NK-92 (cell line): ENCODE results near the gene FAM3B.

ENCODE experiments used
- DNase-seq: peaks from one replicate; lab custom pipeline; 2025; ENCODE audit not compliant: unreplicated experiment; lab: John Stamatoyannopoulos, UW

The FAM3B gene

DNA sequence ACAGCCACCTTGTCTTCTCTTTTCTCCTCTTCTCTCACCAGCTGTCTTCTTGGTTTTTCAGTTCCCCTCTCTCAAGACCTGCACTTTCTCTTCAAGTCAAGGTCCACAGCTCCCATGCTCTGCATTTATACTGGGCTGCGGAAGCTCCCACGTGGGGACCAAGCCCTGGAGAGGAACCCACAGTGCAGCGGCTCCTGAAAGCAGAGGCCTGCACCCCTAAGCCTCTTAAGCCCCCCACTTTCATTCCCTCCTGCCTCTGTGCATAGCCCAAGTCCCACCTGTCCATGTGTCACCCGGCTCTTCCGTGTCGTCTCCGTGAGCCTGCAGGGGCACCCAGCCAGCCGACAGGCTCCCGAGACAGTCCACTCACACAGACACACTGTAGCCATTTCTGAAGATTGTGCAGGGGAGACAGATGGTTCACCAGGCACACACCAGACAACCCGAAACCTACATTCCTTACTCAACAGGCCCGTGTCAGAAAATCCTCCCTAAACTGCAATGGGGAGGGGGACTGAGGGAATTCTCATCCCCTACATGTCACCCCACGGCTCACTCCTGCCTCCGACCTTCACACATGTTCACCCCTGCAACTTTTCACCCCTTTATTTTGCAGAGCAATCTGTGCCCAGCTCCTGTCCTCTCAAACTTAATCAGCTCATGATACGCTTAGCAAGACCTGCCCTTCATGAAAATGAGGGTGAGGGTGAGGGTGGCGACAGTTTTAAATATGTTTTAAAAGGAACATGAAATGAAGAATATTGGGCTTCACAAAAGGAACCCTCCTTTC, 51.5 kb downstream of the FAM3B start:
- no peak for DNase-seq

- no peak for DNase-seq
Measured at GRCh38 chr21:41368735-41369104, 52.1 kb downstream of the FAM3B start.

DNA sequence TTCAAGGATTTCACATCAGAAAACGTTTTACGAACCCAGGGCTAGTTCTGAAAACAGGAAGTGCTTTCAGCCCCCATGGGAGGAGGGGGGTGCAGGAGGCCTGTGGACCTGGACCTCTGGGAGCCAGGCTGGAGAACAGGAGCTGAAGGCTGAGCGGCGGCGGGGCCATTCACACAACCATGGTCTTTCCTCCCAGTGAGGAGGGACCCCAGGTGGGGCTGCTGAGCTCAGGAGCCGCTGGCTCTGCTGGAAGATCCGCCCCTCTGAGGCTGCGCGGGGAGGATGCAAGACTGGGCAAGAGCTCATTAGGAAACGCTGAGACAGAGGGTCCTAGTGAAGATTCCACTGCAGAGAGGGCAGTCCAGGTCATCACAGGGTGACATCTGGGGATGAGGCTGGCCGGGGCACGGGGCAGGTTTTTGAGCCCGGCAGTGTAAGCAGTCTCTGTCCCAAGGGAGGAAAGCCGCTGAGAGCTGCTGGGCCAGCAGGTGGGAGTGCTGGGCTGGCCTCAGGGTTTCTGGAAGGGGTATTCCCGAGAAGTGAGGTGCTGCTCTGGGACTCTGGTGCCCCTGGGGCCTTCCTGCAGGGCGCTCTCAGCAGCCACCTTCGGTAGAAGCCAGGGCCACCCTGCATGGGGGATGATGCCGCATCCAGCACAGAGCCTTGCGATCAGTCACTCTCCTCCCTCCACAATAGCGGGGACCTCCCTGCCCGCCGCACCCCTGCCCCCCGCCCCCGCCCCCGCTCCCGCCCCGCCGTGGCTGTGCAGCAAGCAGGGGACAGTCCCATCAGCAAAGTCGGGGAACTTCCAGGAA, 52.7 kb downstream of the FAM3B start:
- no peak for DNase-seq

GRCh38 chr21:41369920-41370839, 53.6 kb downstream of the FAM3B start:
- DNase-seq, result no peak

- no peak for DNase-seq
Measured at GRCh38 chr21:41370840-41371684, 54.5 kb downstream of the FAM3B start.

GRCh38 chr21:41371685-41372030, 55.1 kb downstream of the FAM3B start:
- no peak for DNase-seq

GRCh38 chr21:41373253-41373652, 56.7 kb downstream of the FAM3B start:
- DNase-seq, result no peak

- DNase-seq, result no peak
Measured at GRCh38 chr21:41373763-41374162, 57.2 kb downstream of the FAM3B start.

- no peak for DNase-seq
Measured at GRCh38 chr21:41374177-41374712, 57.6 kb downstream of the FAM3B start.

DNA sequence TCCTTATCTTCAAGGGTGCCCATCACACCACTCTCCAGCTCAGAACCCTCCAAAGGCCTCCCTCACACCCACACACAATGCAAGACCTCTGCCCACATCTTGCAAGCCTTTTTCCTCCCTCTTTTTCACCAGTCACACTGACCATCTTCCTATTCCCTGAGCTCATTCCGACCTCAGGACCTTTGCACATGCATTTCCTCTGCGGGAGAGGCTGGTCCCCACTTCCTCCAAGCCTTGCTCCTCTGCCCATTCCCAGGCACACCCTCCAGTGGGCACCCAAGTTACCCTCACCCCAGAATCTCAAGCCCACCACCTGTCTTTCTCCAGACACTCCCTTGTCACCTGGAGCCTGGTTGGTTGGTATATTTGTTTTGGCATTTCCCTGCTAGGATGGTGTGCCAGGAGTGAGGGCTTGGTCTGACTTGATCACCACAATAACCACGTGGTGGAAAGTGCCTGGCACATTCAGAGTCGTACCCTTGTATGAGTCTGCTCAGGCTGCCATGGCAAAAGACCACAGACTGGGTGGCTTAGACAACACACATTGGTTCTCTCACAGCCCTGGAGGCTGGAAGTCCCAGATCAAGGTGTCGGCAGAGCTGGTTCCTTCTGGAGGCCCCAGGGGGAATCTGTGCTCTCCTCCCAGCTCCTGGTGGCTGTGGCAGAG, 58.4 kb downstream of the FAM3B start:
- no peak for DNase-seq

GRCh38 chr21:41375875-41376274, 59.3 kb downstream of the FAM3B start:
- no peak for DNase-seq

- DNase-seq, result no peak
Measured at GRCh38 chr21:41377715-41378114, 61.1 kb downstream of the FAM3B start.

DNA sequence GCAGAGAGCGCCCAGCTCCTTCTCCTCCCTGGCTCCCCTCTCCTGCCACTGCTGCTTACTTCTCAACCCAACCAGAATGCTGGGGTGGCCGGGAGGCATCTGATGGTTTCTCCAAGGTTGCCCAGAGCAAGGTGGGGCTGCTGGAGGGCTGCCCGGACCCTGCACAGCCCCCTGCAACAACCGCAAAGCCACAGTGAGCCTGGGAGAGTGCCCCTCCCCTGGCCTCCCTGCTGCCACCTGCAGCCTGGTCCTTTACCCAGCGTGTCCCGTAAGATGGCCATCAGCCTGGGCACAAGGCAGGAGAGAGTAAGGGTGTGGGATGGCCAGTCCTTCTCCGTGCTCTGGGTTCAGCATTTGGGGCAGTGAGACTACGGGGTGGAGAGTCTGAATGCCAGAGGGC, 62.2 kb downstream of the FAM3B start:
- no peak for DNase-seq

- DNase-seq, result no peak
Measured at GRCh38 chr21:41379901-41380300, 63.3 kb downstream of the FAM3B start.

DNA sequence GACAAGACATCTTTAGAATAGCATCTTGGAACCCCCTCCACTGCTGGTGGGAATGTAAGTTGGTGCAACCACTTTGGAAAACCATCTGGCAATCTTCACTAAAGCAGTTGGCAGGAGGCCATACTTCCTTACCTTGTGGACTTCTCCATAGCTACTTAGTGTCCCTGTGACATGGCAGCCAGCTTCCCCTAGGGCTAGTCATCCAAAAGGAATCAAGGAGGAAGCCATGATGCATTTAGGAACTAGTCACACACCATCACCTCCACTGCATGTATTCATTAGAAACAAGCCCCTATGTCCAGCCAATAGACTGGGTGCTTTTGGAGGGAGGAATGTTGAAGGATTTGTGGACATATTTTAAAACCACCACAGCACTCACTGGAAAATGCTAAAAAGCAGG, 65.1 kb downstream of the FAM3B start:
- no peak for DNase-seq

DNA sequence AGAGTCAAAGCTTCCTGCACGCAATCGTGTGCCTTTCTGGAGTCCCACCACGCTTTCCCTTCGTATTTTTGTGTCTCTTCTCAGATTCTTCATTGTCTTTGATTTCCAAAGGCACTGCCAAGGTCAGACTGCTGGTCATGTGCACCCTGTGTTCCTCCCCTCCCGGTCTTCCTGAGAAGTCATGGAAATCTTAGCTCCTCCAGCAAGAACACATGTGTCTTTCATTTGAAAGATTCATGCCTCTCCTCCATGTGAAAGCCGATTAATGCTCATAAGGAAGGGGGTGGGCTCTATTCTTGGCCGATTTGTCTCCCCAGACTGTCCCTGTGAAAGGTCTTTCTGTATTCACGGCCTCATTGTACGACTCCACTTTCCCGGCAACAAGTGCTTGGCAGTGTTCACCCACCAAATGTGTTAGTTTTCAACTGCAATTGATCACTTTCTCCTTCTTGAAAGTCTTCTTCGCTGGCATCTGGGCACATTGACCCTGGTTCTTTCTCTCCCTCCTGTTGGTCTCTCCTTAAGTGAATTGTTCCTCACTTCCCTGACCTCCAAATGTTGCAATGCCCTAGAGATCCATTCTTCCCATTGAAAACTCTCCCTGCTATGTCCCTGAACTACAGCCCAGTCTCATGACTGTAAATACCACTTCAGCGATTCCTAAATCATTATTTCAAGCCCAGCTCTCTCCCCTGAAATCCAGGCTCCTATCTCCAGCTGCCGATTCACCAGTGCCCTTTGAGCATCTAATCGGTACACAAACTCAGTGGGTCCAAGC, 70.6 kb downstream of the FAM3B start:
- no peak for DNase-seq

- DNase-seq, result no peak
Measured at GRCh38 chr21:41387824-41388223, 71.2 kb downstream of the FAM3B start.

DNA sequence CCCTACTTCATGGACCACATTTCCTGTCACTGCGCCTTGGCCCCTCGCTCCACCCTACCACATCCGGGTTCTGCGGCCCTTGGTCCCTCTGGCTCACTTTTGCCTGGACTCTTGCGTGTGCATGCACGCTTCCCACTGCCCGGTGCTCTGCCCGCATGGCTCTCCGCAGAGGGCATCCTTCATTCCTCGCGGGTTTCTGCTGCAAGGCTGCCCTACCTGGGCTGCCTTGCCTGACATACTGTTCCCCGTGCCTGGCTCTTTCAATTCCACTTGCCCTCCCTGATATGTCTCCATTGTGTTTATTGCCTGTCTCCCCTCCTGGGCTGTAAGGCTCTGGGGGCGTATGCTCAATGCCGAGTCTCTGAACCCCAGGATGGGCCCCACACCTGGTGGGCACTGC, 71.7 kb downstream of the FAM3B start:
- DNase-seq, result no peak

- DNase-seq, result no peak
Measured at GRCh38 chr21:41390043-41390639, 73.5 kb downstream of the FAM3B start.
